ENCODE measurements around the gene CCDC154.
A peak's percentile ranks its signal among the peaks of the same experiment; 100 is the strongest.

Gene CCDC154

GRCh38 chr16:1435921-1436697 lies 8.2 kb downstream of the CCDC154 start:
- DNase-seq = peak; percentile 12

GRCh38 chr16:1434644-1435592 lies 9.4 kb downstream of the CCDC154 start:
- no peak for DNase-seq

GRCh38 chr16:1433756-1434155 lies 10.6 kb downstream of the CCDC154 start:
- no peak for DNase-seq

GRCh38 chr16:1433263-1433560 lies 11.1 kb downstream of the CCDC154 start:
- DNase-seq = no peak

GRCh38 chr16:1432388-1433262 lies 11.7 kb downstream of the CCDC154 start:
- DNase-seq = no peak

- no peak for DNase-seq
Measured at GRCh38 chr16:1431497-1432270, 12.7 kb downstream of the CCDC154 start.

GRCh38 chr16:1430759-1431496 lies 13.4 kb downstream of the CCDC154 start, which contains the start of gene PERCC1:
PERCC1 (plus strand) TSS chr16:1431078; CDS start chr16:1432594, 1,516 bp downstream.
- DNase-seq = peak; percentile 95

- DNase-seq = no peak
Measured at GRCh38 chr16:1430214-1430758, 14.1 kb downstream of the CCDC154 start.

- no peak for DNase-seq
Measured at GRCh38 chr16:1429631-1430030, 14.7 kb downstream of the CCDC154 start.

- no peak for DNase-seq
Measured at GRCh38 chr16:1429012-1429411, 15.3 kb downstream of the CCDC154 start.

GRCh38 chr16:1428511-1428910 lies 15.8 kb downstream of the CCDC154 start:
- no peak for DNase-seq

GRCh38 chr16:1427473-1428461 lies 16.6 kb downstream of the CCDC154 start:
- no peak for DNase-seq

- DNase-seq = peak; percentile 59
Measured at GRCh38 chr16:1426734-1427471, 17.5 kb downstream of the CCDC154 start.

GRCh38 chr16:1425616-1426370 lies 18.6 kb downstream of the CCDC154 start:
- peak; percentile 17 for DNase-seq

- DNase-seq = no peak
Measured at GRCh38 chr16:1424028-1424427, 20.3 kb downstream of the CCDC154 start.

GRCh38 chr16:1422076-1422475 lies 22.3 kb downstream of the CCDC154 start:
- DNase-seq = no peak

GRCh38 chr16:1420111-1420539 lies 24.2 kb downstream of the CCDC154 start:
- DNase-seq = peak; percentile 29

GRCh38 chr16:1416521-1416941 lies 27.8 kb downstream of the CCDC154 start:
- DNase-seq = no peak
